Activated CD8-positive, alpha-beta memory T cell treated with anti-CD3 and anti-CD28 coated beads, Interleukin-2, amount 50 U/mL, for 1 hour (primary cell): Measurements from ENCODE around the gene ASXL3.

Source experiments
- DNase-seq: peaks from one replicate; pipeline ENCODE4 v3.0.0-alpha.2; 2020; ENCODE audit errors: extremely low read depth

The ASXL3 gene

DNA sequence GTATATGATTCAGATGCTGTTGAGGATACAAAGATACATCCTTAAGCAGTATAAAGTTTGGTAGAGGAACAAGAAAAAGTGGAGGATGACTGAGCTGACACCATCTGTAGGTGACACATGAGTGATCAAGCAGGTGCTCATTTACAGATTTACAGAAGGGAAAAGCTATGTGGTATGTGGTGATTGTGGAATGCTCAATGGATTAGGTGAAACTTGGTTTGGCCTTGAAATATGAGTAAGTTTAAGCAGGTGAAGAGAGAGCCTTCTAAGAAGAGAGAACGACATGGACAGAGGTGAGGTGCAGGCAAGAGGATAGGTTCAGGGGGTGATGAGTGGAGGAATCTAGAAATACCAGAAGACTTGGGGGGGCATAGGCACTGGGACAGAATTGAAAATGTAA lies 5.9 kb downstream of the ASXL3 start:
- DNase-seq, result no peak

DNA sequence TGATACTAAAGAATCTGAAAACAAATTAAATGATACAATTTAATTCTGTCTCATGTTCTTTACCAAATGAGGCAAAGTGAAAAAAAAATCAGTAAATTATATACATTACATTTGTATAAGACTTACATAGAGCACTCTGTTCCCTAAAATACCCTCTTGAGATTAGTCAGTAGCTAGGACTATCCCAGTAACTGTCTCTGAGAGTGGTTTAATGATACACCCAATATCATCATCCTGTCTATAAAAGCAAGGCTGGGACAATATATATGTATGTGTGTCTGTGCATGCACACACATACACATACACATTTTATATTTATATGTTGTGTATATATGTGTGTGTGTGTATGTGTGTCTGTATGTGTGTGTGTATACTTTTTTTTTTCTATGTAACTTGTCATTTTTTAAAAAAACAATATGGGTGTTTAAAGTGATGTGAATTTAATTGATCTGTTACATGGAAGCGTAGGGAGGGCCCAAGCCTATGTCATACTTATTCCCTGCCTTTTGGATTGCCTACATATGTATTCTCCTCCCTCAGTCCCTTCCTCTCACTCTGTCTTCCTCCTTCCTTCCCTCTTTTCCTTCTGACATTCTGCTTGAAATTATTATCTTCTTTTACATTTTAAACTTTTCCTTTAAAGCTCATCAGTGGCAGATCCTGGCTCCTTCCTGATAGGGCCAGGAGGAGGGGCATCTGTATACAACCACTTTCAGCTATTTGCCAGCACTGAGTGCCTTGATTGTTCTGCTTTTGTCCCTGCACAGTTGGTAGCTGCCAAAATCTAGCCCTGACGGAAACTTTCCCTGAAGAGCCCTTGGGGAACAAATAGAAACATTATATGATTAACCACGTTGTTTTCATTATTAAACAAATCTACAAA lies 6.8 kb downstream of the ASXL3 start:
- no peak for DNase-seq

DNA sequence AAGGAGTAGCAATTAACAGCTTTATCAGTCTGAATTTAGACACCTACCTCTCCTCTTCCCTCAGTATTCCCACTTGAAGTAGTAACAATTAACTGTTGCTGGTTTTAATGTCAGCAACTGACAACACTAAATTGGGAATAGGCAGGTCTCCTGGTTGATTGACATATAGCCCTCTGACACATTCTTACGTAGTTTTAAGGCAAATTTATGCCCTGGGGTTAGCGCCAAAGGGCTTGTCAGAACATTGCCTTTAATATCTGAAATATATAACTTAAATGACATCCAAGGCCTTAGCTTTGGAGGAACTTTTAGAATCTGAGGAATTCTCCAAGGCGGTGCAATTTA lies 7.4 kb downstream of the ASXL3 start:
- DNase-seq, result no peak

DNA sequence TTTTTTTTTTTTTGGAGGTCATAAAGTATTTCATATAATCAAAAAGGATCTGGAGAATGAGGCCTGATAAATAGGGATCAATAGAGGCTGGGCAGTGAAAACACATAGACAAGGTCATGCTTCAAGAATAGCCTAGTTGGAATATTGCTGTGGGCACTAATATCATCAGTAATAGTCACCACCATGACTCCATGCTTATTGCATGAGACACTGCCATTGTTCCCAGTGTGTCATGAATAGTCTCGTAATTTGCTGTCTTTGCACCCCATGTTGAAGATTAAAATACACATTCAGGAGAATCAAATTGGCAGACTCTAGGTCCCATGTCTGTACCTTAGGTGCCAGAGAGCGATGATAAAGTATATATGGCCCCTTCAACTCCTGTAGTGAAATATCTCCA lies 10.3 kb downstream of the ASXL3 start:
- no peak for DNase-seq

DNA sequence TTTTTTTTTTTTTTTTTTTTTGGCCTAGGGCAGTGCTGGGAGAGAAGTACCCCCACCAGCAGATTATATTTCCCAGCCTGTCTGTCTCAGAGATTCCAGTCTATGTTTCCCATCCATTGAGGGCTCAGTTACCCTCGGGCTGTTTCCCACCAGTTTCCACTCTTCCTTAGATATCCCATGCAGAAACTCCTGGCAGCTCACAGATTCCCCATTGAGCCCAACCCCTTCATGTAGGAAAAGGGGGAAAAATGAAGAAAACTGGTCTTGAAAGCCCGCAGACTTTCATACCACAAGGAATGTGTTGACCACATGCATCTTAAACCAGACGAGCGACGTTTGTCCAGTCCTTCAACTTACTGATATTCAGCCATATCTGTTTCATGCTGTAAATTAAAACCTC lies 15.2 kb downstream of the ASXL3 start:
- no peak for DNase-seq

- DNase-seq, result no peak
These were observed 16.8 kb downstream of the ASXL3 start for GRCh38 chr18:33594799-33595198.

DNA sequence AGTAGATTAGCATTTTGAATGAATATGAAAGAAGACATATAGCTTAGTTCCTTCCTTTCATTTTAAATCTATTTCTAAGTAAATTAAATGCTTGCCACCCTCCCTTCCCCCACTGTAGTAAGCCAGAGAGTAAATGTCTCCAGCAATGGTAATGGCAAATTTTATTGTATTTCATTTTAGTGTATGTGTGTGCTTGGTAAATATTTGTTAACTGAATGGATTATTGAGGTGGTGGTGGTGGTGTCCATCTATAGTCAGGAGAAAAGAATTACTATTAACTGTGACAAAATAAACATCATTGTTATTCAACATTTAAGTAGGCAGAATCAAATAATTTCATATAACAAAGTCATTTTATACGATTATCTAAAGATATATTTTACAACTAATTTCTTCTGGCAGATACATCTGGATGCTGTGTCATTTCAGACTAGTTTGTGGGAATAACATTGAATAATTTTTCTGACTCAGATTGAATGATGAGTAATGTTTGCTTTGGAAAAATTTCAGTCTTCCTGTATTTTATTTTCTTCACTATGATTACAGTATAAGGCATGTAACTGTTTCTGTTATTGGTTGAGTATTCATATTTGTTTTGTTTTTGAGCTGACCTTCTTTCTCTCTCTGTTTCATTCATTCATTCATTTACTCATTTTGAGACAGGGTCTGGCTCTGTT lies 18.3 kb downstream of the ASXL3 start:
- DNase-seq, result no peak

DNA sequence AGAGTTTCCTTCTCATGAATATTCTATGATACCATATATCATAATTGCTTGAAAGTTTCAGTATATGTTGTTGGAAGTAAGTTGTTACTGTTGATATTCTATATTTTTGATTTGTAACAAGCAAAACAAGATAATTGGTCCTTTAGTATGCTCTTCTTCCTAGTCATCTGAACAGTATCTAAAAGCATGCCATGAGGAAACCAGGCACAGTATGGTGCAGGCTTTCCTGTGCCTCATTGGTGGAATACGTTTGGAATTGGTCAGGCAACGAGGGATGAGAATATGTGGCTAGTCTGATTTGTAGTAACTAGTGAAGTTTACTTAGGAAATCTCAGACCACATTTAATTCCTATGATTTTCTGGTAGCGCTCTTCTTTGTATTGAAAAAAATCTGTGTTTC lies 22.8 kb downstream of the ASXL3 start:
- DNase-seq, result no peak

GRCh38 chr18:33603454-33603853 lies 25.4 kb downstream of the ASXL3 start:
- no peak for DNase-seq

- DNase-seq, result no peak
These were observed 27.2 kb downstream of the ASXL3 start for GRCh38 chr18:33605250-33605649.

GRCh38 chr18:33606621-33607020 lies 28.6 kb downstream of the ASXL3 start:
- DNase-seq, result no peak

DNA sequence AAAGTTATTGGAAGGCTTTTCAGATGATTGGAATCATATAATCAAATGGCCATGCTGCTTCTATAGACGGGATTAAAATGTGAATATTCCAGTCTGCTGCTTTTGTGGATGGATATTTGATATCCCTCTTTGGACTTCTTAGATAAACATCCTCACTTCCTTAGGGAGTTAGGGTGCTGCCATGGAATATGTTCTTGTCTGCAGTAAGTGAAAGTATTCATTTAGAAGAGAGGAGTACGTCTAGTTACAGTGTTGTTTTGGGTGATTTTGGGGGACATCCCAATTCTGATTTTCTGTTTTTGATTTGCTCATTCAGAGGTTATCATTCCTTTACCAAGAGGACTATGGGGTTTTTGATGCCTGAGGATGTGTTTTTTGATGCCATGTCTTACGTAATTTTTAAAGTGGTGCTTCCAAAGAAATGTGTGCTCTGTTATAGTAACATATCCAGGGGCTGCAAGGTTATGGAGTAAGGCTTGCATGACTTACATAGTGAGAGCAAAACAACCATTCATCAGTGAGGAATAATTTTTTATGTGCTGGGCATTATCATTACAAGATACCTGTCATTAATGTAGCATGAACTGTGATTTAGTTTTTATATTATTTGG lies 33.6 kb downstream of the ASXL3 start:
- DNase-seq, result no peak

GRCh38 chr18:33612632-33613031 lies 34.6 kb downstream of the ASXL3 start:
- DNase-seq, result no peak

- no peak for DNase-seq
These were observed 38.5 kb downstream of the ASXL3 start for GRCh38 chr18:33616556-33616955.

GRCh38 chr18:33627114-33627513 lies 49.1 kb downstream of the ASXL3 start:
- no peak for DNase-seq

- no peak for DNase-seq
These were observed 52.5 kb downstream of the ASXL3 start for GRCh38 chr18:33630476-33630875.

GRCh38 chr18:33641141-33641540 lies 63.1 kb downstream of the ASXL3 start:
- DNase-seq, result no peak

- no peak for DNase-seq
These were observed 66.5 kb downstream of the ASXL3 start for GRCh38 chr18:33644494-33644893.

- DNase-seq, result no peak
These were observed 69.3 kb downstream of the ASXL3 start for GRCh38 chr18:33647365-33647764.

GRCh38 chr18:33652635-33653034 lies 74.6 kb downstream of the ASXL3 start:
- no peak for DNase-seq

DNA sequence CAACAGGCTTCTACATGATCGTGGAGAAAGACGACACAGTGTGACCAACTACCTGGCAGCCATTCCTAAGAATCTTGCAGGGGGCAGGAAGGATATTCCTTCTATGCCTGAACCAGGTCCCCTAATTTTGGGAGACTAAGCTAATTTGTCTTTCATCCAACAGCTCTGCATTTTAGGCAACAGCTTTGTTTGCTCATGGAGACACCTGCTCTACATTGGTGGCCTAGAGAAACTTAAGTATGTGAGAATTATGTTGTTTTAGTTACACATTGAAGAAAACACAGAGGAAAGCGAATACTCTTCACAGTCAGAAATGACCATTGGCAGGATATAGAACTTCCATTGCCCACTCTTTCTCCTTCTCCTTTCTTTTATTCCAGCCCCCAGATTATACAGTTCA lies 75.2 kb downstream of the ASXL3 start:
- no peak for DNase-seq

DNA sequence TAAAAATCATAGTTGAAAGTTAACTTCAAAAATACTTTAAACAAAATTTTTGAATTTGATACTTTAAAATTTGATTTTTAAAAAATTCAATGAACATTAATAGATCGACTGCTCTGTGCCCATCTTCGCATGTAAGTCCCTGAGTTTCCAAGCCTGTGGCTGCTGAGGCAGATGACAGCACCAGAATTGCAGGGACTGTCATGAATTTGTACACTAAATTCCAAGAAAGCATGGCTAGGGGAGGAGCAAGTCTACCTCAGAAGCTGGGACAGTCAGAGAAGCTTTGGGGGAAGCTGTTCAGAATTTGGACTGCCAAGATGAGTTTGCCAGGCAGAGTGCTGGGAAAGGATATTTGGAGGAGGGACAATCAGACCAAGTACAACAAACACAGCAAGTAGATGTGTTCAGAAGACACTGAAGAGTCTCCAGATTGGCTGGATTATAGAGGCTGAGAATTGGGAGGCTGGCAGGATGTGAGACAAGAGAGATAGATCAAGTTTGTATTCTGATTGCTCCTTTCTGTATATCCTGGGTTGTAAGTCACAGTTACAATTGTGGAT lies 79.0 kb downstream of the ASXL3 start:
- DNase-seq, result no peak
